Skeletal muscle satellite cell (primary cell): ENCODE results near the gene DAAM2.

ENCODE experiments used
- H3K27me3 ChIP-seq: 2 replicates; pipeline ENCODE4 v1.7.0; 2013; ENCODE audit warnings: low read length; ENCODE audit not compliant: control insufficient read depth, insufficient read depth
- H3K36me3 ChIP-seq: 2 replicates; pipeline ENCODE4 v1.7.0; 2013; ENCODE audit warnings: mild to moderate bottlenecking, control low read depth, low read length; ENCODE audit not compliant: insufficient read depth
- H3K4me1 ChIP-seq: 2 replicates; pipeline ENCODE4 v1.7.0; 2013; ENCODE audit warnings: low read length; ENCODE audit not compliant: control insufficient read depth, insufficient read depth
- H3K4me2 ChIP-seq: 2 replicates; pipeline ENCODE4 v1.7.0; 2013; ENCODE audit warnings: mild to moderate bottlenecking, low read length
- H3K4me3 ChIP-seq: 2 replicates; pipeline ENCODE4 v1.7.0; 2013; ENCODE audit warnings: low read length
- H3K9ac ChIP-seq: 2 replicates; pipeline ENCODE4 v1.7.0; 2013; ENCODE audit warnings: mild to moderate bottlenecking, low read depth, low read length, moderate library complexity
- H3K9me3 ChIP-seq: replicated peaks from 2 replicates; pipeline ENCODE4 v1.7.0; 2013; ENCODE audit warnings: mild to moderate bottlenecking, control low read depth, low read length

The DAAM2 gene

DNA sequence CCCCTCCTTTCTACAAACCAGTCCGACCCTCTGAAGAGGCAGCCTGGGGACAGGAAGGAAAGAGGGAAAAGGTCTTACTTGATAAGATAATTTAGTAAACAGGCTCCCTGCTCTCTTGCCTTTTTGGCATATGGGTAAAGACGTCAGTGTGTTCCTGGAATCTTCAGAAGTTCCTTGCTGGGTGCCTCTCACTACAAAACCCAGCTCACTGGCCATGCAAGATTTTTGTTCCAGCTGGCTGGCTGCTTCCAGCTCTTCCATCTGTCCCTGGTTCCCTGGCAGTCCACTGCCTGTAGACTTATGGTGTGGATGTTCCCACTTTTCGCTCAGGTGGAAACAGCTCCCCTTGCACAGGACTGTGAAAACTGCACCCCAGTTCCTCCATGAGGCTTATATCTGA is 84.7 kb downstream of the DAAM2 start:
- Histone ChIP-seq H3K27me3 (no peaks in the 10 kb centered on the region), H3K4me2 (no peak overlapping the region), H3K9me3 (no peaks in the 10 kb centered on the region), H3K36me3 (peaks cover 28% of the 10 kb centered on the region), H3K9ac (no peak overlapping the region), H3K4me3 (no peak overlapping the region), H3K4me1 (peaks cover 26% of the 10 kb centered on the region)

DNA sequence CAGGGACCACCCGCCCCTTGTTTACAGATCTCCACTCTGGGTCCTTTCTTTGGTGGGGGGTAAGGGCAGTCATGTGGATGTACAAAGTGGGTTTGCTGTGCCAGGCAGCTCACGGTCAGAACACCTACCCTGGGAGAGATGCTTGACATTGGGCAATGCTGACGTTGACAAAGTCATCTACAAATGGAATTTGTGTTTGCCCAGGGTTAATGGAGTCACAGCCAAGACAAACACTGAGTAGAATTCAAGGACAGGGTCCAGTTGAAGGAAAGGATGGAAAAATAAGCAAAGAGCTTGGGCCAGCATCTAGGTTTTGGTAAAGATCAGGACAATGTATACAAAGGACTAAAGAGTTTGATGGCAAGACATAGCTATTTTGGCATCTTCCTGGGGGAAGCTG is 87.4 kb downstream of the DAAM2 start:
- no peak overlapping the region for H3K4me3 ChIP-seq

DNA sequence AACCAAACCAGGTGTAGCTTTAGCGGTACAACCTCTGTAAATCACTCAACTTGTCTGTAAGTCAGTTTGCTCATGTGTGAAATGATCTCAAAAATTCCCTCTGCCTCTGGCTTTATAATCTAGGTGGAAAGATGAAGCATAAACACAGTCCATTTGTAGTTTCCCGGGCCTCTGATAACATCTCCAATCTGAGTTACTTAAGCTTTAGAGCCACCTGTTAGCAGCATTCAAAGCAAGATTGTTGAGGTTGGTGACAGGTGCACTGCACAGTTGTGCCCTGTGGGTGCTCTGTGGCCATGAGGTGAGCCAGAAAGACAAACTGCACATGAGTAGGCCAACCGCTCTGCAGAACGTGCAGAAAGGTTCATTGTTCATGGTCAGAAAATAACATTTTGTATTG is 88.4 kb downstream of the DAAM2 start:
- Histone ChIP-seq H3K4me3 (no peak overlapping the region), H3K27me3 (no peaks in the 10 kb centered on the region), H3K9me3 (no peaks in the 10 kb centered on the region), H3K9ac (no peak overlapping the region), H3K4me2 (peak overlapping the region; percentile 33), H3K36me3 (peaks cover 15% of the 10 kb centered on the region), H3K4me1 (peaks cover 64% of the 10 kb centered on the region)

More for the DNA sequence above, 87.4 kb downstream of the DAAM2 start:
- Histone ChIP-seq H3K9me3 (no peaks in the 10 kb centered on the region), H3K27me3 (no peaks in the 10 kb centered on the region), H3K9ac (no peak overlapping the region), H3K4me2 (no peak overlapping the region), H3K36me3 (peaks cover 23% of the 10 kb centered on the region), H3K4me1 (peaks cover 53% of the 10 kb centered on the region)

DNA sequence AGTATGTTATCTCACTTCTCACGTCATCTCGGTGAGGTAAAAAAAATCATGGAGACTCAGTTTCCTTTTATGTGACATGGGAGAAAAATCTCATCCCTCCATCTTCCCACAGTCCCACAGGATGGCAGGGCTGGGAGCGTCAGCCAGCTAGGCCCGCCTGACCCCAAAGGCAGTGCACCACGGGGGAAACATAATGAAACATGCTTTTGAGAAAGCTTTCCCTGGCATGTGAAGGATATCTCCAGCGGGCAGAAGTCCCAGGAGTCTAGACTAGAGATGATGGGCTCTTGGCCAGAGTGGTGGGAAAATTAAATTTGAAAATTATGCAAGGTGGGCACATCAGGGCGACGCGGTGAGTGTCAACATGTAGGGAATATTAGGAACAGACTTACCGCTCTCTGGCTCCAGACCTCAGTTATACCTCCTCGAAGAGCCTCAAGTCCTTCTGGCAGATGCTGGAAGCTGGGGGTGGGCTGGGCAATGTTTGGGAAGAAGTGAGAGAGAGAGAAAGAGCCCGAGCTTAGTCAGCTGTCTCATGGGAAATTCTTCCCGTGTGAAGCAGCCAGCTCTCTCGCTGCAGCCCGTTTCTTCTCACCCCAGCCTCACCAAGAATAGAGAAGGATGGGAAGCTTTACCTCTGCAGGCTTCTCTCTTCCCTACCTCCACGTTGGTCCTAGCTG is 89.8 kb downstream of the DAAM2 start:
- Histone ChIP-seq H3K9me3 (no peaks in the 10 kb centered on the region), H3K9ac (peak overlapping the region; percentile 81), H3K4me2 (peak overlapping the region; percentile 78), H3K27me3 (no peaks in the 10 kb centered on the region), H3K4me1 (peaks cover 78% of the 10 kb centered on the region), H3K36me3 (peaks cover 10% of the 10 kb centered on the region), H3K4me3 (peak overlapping the region; percentile 61)

DNA sequence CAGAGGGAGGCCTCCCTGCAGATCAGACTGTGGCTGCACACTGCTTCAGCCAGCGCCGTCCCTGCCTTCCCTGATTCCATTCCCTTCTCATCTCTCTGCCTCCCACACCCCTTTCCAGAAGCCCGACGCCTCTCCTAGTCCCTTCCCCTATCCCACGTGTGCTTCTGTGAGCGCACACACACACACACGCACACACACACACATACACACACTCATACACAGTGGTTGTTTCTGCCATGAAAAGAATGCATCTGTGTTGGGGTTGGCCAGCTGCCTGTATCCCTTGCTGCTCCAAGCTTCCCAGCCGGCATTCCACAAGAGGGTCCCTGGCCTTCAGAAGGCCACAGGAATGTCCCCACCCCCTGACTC is 90.3 kb downstream of the DAAM2 start:
- Histone ChIP-seq H3K9me3 (no peaks in the 10 kb centered on the region), H3K4me3 (peak overlapping the region; percentile 61), H3K4me1 (peaks cover 83% of the 10 kb centered on the region), H3K27me3 (no peaks in the 10 kb centered on the region), H3K4me2 (peak overlapping the region; percentile 78), H3K36me3 (peaks cover 10% of the 10 kb centered on the region), H3K9ac (peak overlapping the region; percentile 81)

DNA sequence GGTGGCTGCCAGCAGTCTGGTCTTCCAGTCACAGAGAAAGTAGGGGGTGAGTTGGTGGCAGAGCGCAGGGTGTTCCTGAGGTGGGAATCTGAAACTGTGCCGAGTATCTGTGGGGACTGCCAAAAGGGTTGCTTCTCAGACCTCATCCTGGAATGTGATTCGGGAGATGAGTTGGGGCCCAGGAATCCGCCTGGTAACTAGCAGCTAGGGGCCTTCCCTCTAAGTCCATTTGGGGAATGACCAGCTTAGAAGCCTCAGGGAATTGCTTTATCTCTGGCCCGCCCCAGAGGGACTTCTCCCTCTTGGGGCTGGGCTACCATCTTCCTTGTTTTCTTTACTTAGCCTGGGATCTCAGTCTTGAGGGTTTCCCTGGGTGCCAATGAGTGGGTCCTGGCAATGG is 92.5 kb downstream of the DAAM2 start:
- no peak overlapping the region for H3K4me3 ChIP-seq
- no peak overlapping the region for H3K4me2 ChIP-seq
- H3K4me1 ChIP-seq, result peaks cover 97% of the 10 kb centered on the region
- H3K9me3 ChIP-seq, result no peaks in the 10 kb centered on the region
- no peaks in the 10 kb centered on the region for H3K27me3 ChIP-seq
- peak overlapping the region; percentile 72 for H3K9ac ChIP-seq
- no peaks in the 10 kb centered on the region for H3K36me3 ChIP-seq

DNA sequence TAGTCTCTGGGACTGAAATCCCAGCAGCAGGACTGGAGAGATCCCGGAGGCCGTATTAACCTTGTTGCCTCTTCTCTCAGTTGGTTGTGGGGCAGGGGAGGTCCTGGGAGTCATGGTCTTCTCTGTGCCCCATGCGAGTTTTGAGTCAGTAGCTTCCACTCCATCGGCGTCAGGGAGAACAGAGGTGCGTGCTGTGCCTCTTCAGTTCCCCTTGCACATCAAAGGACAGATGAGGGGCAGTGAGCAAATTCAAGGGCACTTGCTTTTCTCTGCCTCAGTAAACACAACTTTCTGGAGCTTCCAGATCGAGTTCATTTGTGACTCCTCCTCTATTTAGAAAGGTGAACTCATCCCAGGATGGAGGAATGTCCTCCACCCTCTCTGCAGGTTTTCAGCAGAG is 93.5 kb downstream of the DAAM2 start:
- H3K4me3 ChIP-seq, result no peak overlapping the region
- H3K27me3 ChIP-seq, result no peaks in the 10 kb centered on the region
- peaks cover 92% of the 10 kb centered on the region for H3K4me1 ChIP-seq
- peak overlapping the region; percentile 72 for H3K9ac ChIP-seq
- no peak overlapping the region for H3K4me2 ChIP-seq
- H3K9me3 ChIP-seq, result no peaks in the 10 kb centered on the region
- H3K36me3 ChIP-seq, result no peaks in the 10 kb centered on the region

DNA sequence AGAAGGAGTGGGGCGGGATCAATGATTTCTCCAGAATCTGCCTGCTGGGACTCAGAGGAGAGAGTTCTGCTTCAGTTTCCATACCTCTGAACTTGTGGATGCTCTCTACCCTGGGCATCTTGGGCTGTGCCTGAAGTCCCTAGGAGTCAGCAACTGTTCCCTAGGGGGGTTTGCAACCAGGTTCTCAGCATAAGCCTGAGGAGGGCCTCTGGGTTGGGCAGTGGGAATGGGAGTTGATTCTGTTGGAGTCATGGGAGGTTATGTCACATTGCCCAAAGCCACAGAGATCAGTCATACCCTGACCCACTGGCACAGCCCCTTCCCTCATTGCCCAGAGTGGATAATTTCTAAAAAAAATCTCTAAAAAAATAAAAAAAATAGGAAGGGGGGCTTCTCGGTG is 94.7 kb downstream of the DAAM2 start:
- H3K4me2 ChIP-seq, result no peak overlapping the region
- H3K9me3 ChIP-seq, result no peaks in the 10 kb centered on the region
- H3K9ac ChIP-seq, result peak overlapping the region; percentile 72
- no peak overlapping the region for H3K4me3 ChIP-seq
- no peaks in the 10 kb centered on the region for H3K27me3 ChIP-seq
- H3K36me3 ChIP-seq, result no peaks in the 10 kb centered on the region
- peaks cover 81% of the 10 kb centered on the region for H3K4me1 ChIP-seq

DNA sequence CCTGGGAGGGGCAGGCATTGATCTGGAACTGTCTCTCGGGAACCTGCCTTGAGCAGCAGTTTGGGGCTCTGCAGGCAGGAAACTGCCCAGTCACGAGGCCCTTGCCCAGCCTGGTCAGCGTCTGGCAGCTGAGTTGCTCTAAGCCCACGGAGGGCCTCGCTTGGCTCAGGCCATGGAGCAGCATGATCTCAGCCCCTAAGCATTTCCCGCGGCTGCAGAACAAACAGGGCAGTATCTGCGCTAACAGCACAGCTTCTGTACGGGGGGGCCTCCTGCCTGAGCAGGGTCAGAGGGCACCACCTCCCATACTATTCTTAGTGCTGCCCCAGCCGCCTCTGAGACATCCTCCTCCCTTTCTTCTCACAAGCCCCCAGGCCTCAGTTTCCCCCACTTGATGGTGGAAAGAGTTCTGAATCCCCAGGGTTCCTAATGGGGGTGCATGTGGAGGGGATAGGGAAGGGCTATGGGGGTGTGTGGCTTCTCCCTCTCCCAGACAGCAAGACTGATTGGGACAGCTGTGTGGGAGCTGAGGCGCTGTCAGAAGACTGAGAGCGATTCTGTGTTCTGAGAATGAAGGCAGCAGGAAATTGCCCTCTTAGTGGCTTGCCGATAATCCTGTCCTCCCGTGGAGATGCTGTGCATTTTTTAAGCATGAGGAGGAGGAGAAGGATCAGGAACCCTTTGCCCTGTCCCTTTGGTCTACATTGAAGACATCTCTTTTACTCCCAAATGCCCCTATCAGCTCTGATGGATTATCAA is 95.7 kb downstream of the DAAM2 start:
- Histone ChIP-seq H3K4me3 (peak overlapping the region; percentile 40), H3K27me3 (no peaks in the 10 kb centered on the region), H3K9ac (peak overlapping the region; percentile 80)

DNA sequence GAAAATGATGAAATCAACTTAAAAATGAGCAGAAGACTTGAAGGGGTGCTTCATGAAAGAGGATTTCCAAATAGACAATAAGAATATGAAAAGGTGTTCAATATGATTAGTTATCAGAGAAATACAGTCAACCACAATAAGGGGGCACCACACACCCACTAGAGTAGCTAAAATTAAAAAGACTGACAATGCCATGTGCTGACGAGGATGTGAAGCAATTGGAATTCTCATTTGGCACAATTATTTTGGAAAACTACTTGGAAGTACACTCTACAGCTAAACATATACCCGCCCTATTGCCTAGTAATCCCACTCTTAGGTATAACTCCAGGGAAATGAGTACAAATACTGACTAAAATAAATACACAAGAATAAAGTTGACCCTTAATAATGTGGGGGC is 97.1 kb downstream of the DAAM2 start:
- Histone ChIP-seq H3K4me2 (no peak overlapping the region), H3K4me3 (no peak overlapping the region), H3K9ac (no peak overlapping the region), H3K9me3 (no peaks in the 10 kb centered on the region), H3K4me1 (peaks cover 60% of the 10 kb centered on the region), H3K36me3 (no peaks in the 10 kb centered on the region), H3K27me3 (no peaks in the 10 kb centered on the region)

More for the DNA sequence above, 95.7 kb downstream of the DAAM2 start:
- no peaks in the 10 kb centered on the region for H3K9me3 ChIP-seq
- peak overlapping the region; percentile 76 for H3K4me2 ChIP-seq
- H3K4me1 ChIP-seq, result peaks cover 74% of the 10 kb centered on the region
- H3K36me3 ChIP-seq, result no peaks in the 10 kb centered on the region

DNA sequence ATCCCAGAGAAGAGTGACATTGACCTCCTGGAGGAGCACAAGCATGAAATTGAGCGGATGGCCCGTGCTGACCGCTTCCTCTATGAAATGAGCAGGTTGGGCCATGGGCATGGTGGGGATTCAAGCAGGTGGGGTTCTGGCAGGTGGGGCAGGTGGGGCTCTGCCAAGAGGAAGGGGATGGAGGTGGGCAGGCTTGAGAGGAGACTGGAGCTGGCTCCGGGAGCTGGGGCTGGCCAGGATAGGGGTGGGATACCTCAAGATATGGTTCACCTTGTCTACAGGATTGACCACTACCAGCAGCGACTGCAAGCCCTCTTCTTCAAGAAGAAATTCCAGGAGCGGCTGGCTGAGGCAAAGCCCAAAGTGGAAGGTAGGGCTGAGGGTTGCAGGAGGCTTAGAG is 99.2 kb downstream of the DAAM2 start:
- H3K36me3 ChIP-seq, result no peaks in the 10 kb centered on the region
- no peaks in the 10 kb centered on the region for H3K9me3 ChIP-seq
- peaks cover 39% of the 10 kb centered on the region for H3K4me1 ChIP-seq
- no peaks in the 10 kb centered on the region for H3K27me3 ChIP-seq
- no peak overlapping the region for H3K4me3 ChIP-seq
- no peak overlapping the region for H3K9ac ChIP-seq
- H3K4me2 ChIP-seq, result no peak overlapping the region

DNA sequence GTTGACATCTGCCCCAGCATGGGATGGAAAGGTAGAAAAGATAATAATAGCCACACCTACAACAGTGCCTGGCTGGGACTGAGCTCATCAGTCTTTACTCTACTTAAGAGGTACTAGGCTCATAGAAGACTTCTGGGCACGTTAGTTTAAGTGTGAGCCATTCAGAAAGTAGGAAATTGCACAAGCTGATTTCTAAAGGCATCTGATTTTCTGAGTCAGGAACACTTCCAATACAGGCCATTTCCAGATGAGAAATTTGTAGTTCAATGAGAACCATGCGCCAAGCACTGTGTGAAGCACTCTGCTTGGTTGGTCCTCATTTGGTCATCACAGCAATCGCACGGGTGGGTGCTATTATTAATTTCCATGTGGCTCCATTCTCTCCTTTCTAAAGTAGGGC is 99.8 kb downstream of the DAAM2 start:
- no peak overlapping the region for H3K4me3 ChIP-seq
- H3K4me2 ChIP-seq, result no peak overlapping the region
- peaks cover 33% of the 10 kb centered on the region for H3K4me1 ChIP-seq
- no peaks in the 10 kb centered on the region for H3K9me3 ChIP-seq
- H3K36me3 ChIP-seq, result peaks cover 3% of the 10 kb centered on the region
- peak overlapping the region; percentile 2 for H3K9ac ChIP-seq
- no peaks in the 10 kb centered on the region for H3K27me3 ChIP-seq
